ENCODE results near the gene VPS13C. TPM values are rescaled to one million over a fixed set of nuclear protein-coding genes. Genes with fewer than 3 reads are reported as not detected.

Gene VPS13C
- total and polyA plus RNA-seq, 10 donors, result 32.9 to 194 (median 147) TPM

GRCh38 chr15:61816856-61817255, 243.4 kb downstream of the VPS13C start:
- no peak overlapping the region for H3K27ac ChIP-seq
- no peaks in the 10 kb centered on the region for H3K9me3 ChIP-seq
- 83 to 93% (median 87%) methylated on average over 7 of the region's 7 CpGs for WGBS, 5 donors
- peaks cover 0 to 16% (median 0%) of the 10 kb centered on the region in 7 donors for H3K27me3 ChIP-seq (replicated peaks in 1 of 7)
- H3K4me3 ChIP-seq, result no peak overlapping the region
- no peak for TF ChIP-seq POLR2A (IDR thresholded peaks at IDR 0.05)
- TF ChIP-seq POLR2AphosphoS5 (IDR thresholded peaks at IDR 0.05), result no peak
- TF ChIP-seq, protein P1, sequence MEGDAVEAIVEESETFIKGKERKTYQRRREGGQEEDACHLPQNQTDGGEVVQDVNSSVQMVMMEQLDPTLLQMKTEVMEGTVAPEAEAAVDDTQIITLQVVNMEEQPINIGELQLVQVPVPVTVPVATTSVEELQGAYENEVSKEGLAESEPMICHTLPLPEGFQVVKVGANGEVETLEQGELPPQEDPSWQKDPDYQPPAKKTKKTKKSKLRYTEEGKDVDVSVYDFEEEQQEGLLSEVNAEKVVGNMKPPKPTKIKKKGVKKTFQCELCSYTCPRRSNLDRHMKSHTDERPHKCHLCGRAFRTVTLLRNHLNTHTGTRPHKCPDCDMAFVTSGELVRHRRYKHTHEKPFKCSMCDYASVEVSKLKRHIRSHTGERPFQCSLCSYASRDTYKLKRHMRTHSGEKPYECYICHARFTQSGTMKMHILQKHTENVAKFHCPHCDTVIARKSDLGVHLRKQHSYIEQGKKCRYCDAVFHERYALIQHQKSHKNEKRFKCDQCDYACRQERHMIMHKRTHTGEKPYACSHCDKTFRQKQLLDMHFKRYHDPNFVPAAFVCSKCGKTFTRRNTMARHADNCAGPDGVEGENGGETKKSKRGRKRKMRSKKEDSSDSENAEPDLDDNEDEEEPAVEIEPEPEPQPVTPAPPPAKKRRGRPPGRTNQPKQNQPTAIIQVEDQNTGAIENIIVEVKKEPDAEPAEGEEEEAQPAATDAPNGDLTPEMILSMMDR (IDR thresholded peaks at IDR 0.05 in 8 of 11, conservative IDR thresholded peaks at IDR 0.05 in 3 of 11), result no peak
- intact Hi-C loops (cut with DNase I; ENCODE audit: low total_unique reads), result no loop called here
- no peaks in the 10 kb centered on the region for H3K36me3 ChIP-seq
- no peaks in the 10 kb centered on the region for H3K4me1 ChIP-seq
- no peak for DNase-seq

- DNase-seq, result no peak
- H3K9me3 ChIP-seq, result no peaks in the 10 kb centered on the region
- H3K27me3 ChIP-seq (replicated peaks in 1 of 7), result peaks cover 0 to 13% (median 0%) of the 10 kb centered on the region in 7 donors
- no peak for TF ChIP-seq POLR2AphosphoS5 (IDR thresholded peaks at IDR 0.05)
- no peak overlapping the region for H3K4me3 ChIP-seq
- WGBS, 5 donors, result 77 to 85% (median 83%) methylated on average over 12 of the region's 12 CpGs
- no peak overlapping the region for H3K27ac ChIP-seq
- H3K36me3 ChIP-seq, result no peaks in the 10 kb centered on the region
- intact Hi-C loops (cut with DNase I; ENCODE audit: low total_unique reads), result no loop called here
- H3K4me1 ChIP-seq, result peaks cover 0 to 3% (median 0%) of the 10 kb centered on the region in 6 donors
Measured at GRCh38 chr15:61815356-61816083, 244.7 kb downstream of the VPS13C start.

DNA sequence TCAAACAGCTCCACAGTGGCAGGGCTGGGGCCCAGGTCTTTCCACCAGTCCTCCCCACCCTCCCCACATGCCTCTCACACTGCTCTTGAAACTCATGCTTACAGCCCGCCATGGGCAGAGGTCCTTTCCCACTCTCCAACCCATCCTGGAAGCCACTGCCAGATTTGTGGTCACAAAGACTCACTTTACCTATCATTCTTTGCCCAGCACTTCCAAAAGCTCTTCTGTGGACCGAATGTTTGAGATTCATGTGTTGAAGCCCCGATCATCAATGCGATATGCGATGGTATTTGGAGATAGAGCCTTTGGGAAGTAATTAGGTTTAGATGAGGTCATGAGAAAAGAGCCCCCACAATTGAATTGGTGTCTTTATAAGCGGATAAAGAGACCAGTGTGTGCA, 247.8 kb downstream of the VPS13C start:
- H3K36me3 ChIP-seq, result no peaks in the 10 kb centered on the region
- DNase-seq, result no peak
- H3K27me3 ChIP-seq (replicated peaks in 1 of 7), result peaks cover 0 to 12% (median 0%) of the 10 kb centered on the region in 7 donors
- no peak for TF ChIP-seq POLR2A (IDR thresholded peaks at IDR 0.05)
- TF ChIP-seq, protein P1 (IDR thresholded peaks at IDR 0.05 in 8 of 11, conservative IDR thresholded peaks at IDR 0.05 in 3 of 11), result no peak
- no peak for TF ChIP-seq POLR2AphosphoS5 (IDR thresholded peaks at IDR 0.05)
- 87 to 97% (median 93%) methylated on average over 6 of the region's 6 CpGs for WGBS, 5 donors
- H3K4me1 ChIP-seq, result peaks cover 0 to 4% (median 0%) of the 10 kb centered on the region in 6 donors
- intact Hi-C loops (cut with DNase I; ENCODE audit: low total_unique reads), result no loop called here
- H3K27ac ChIP-seq, result no peak overlapping the region
- no peak overlapping the region for H3K4me3 ChIP-seq
- H3K9me3 ChIP-seq, result no peaks in the 10 kb centered on the region

DNA sequence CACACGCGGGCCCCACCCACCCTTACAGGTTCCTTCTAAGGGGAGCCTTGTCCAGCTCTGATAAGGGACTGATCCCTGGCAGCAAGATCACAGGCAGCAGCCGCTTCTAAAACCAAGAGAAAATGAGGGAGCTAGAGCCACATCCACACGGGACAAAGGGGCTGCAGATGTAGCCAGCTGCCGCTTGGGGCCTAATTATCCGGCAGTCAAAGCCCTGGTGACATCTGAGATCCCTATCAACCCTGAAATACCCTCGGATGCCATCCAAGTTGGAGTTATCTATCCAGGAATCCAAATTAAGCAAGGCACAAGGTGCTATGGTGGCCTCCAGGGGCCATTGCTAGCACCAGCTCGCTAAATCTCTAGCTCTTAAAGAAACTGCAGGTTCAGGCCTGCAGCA, 248.3 kb downstream of the VPS13C start:
- DNase-seq, result no peak
- H3K4me3 ChIP-seq, result no peak overlapping the region
- intact Hi-C loops (cut with DNase I; ENCODE audit: low total_unique reads), result no loop called here
- no peaks in the 10 kb centered on the region for H3K9me3 ChIP-seq
- H3K4me1 ChIP-seq, result peaks cover 0 to 4% (median 0%) of the 10 kb centered on the region in 6 donors
- WGBS, 5 donors, result 84 to 90% (median 87%) methylated on average over 8 of the region's 8 CpGs
- H3K27me3 ChIP-seq (replicated peaks in 1 of 7), result peaks cover 0 to 10% (median 0%) of the 10 kb centered on the region in 7 donors
- H3K27ac ChIP-seq, result no peak overlapping the region
- no peak for TF ChIP-seq POLR2A (IDR thresholded peaks at IDR 0.05)
- TF ChIP-seq, protein P1 (IDR thresholded peaks at IDR 0.05 in 8 of 11, conservative IDR thresholded peaks at IDR 0.05 in 3 of 11), result no peak
- TF ChIP-seq POLR2AphosphoS5 (IDR thresholded peaks at IDR 0.05), result no peak
- H3K36me3 ChIP-seq, result no peaks in the 10 kb centered on the region

Measured in spleen (tissue), 11 donors.